ENCODE measurements around the gene RBM15. TPM values are rescaled to one million over a fixed set of nuclear protein-coding genes. Genes with fewer than 3 reads are reported as not detected.

The RBM15 gene
- total RNA-seq, 1 experiment from 2014 or later, result 32.1 TPM

GRCh38 chr1:110320168-110320518 is 19.0 kb upstream of the RBM15 start:
- CTCF ChIA-PET, result no interaction called here
- POLR2A ChIA-PET, result no interaction called here
- ATAC-seq, result no peak
- Histone ChIP-seq H3K27ac (ENCODE audit: low read length) (no peak overlapping the region), H3K36me3 (ENCODE audit: control insufficient read depth, insufficient read depth, low read length) (no peaks in the 10 kb centered on the region), H3K4me1 (ENCODE audit: control insufficient read depth, insufficient read depth, low read length) (no peaks in the 10 kb centered on the region), H3K9me3 (ENCODE audit: control insufficient read depth, insufficient read depth, low read depth, low read length) (no peaks in the 10 kb centered on the region; the same call in 1 of the 2 replicates), H3K27me3 (ENCODE audit: control insufficient read depth, insufficient read depth, low read length) (no peaks in the 10 kb centered on the region), H3K4me3 (ENCODE audit: low read depth in 2 of 2, low read length in 2 of 2) (no peak overlapping the region)
- no peak for TF ChIP-seq TCF7L2 (IDR thresholded peaks at IDR 0.05; ENCODE audit: low read depth, low read length)
- intact Hi-C loops (cut with micrococcal nuclease; ENCODE audit: unreplicated experiment) (no loop called here), in situ Hi-C loops (cut with HindIII; ENCODE audit: low pct_unique_long_range_greater_than_20kb, low sequenced_read_pairs) (no loop called here)
- no TSS peak for BruUV-seq (replicated peaks)
- DNase-seq (ENCODE audit: low read depth, low spot score), result no peak

GRCh38 chr1:110321045-110321444 is 18.1 kb upstream of the RBM15 start:
- intact Hi-C loops (cut with micrococcal nuclease; ENCODE audit: unreplicated experiment), result no loop called here
- no peaks in the 10 kb centered on the region for H3K27me3 ChIP-seq (ENCODE audit: control insufficient read depth, insufficient read depth, low read length)
- BruUV-seq (replicated peaks), result no TSS peak
- no peak for TF ChIP-seq CTCF (IDR thresholded peaks at IDR 0.05)
- no peak for TF ChIP-seq REST (IDR thresholded peaks at IDR 0.05; ENCODE audit: insufficient read depth in 1 of 2, low read depth in 2 of 2, low read length in 1 of 2)
- TF ChIP-seq POLR2AphosphoS5 (IDR thresholded peaks at IDR 0.05; ENCODE audit: low read depth, low read length), result no peak
- no peak for TF ChIP-seq SIN3A (IDR thresholded peaks at IDR 0.05; ENCODE audit: borderline replicate concordance, insufficient read depth, low read depth, low read length)
- TF ChIP-seq TCF7L2 (IDR thresholded peaks at IDR 0.05; ENCODE audit: low read depth, low read length), result no peak
- no peak for DNase-seq (ENCODE audit: low read depth, low spot score)
- no peak overlapping the region for H3K4me3 ChIP-seq (ENCODE audit: low read depth in 2 of 2, low read length in 2 of 2)
- CTCF ChIA-PET, result no interaction called here
- H3K4me1 ChIP-seq (ENCODE audit: control insufficient read depth, insufficient read depth, low read length), result no peaks in the 10 kb centered on the region
- no peaks in the 10 kb centered on the region for H3K36me3 ChIP-seq (ENCODE audit: control insufficient read depth, insufficient read depth, low read length)
- no peak for ATAC-seq
- in situ Hi-C loops (cut with HindIII; ENCODE audit: low pct_unique_long_range_greater_than_20kb, low sequenced_read_pairs), result no loop called here
- POLR2A ChIA-PET, result no interaction called here
- no peak overlapping the region for H3K27ac ChIP-seq (ENCODE audit: low read length)
- no peaks in the 10 kb centered on the region; the same call in 1 of the 2 replicates for H3K9me3 ChIP-seq (ENCODE audit: control insufficient read depth, insufficient read depth, low read depth, low read length)

GRCh38 chr1:110321846-110322245 is 17.3 kb upstream of the RBM15 start:
- no peaks in the 10 kb centered on the region for H3K4me1 ChIP-seq (ENCODE audit: control insufficient read depth, insufficient read depth, low read length)
- BruUV-seq (replicated peaks), result no TSS peak
- no peaks in the 10 kb centered on the region for H3K27me3 ChIP-seq (ENCODE audit: control insufficient read depth, insufficient read depth, low read length)
- ATAC-seq (no peak), DNase-seq (ENCODE audit: low read depth, low spot score) (no peak)
- H3K9me3 ChIP-seq (ENCODE audit: control insufficient read depth, insufficient read depth, low read depth, low read length), result no peaks in the 10 kb centered on the region; the same call in 1 of the 2 replicates
- H3K4me3 ChIP-seq (ENCODE audit: low read depth in 2 of 2, low read length in 2 of 2), result no peak overlapping the region
- no peak for TF ChIP-seq POLR2AphosphoS5 (IDR thresholded peaks at IDR 0.05; ENCODE audit: low read depth, low read length)
- TF ChIP-seq CTCF (IDR thresholded peaks at IDR 0.05), result no peak
- no peak for TF ChIP-seq SIN3A (IDR thresholded peaks at IDR 0.05; ENCODE audit: borderline replicate concordance, insufficient read depth, low read depth, low read length)
- no peak for TF ChIP-seq REST (IDR thresholded peaks at IDR 0.05; ENCODE audit: insufficient read depth in 1 of 2, low read depth in 2 of 2, low read length in 1 of 2)
- no peak for TF ChIP-seq TCF7L2 (IDR thresholded peaks at IDR 0.05; ENCODE audit: low read depth, low read length)
- H3K36me3 ChIP-seq (ENCODE audit: control insufficient read depth, insufficient read depth, low read length), result no peaks in the 10 kb centered on the region
- intact Hi-C loops (cut with micrococcal nuclease; ENCODE audit: unreplicated experiment) (no loop called here), in situ Hi-C loops (cut with HindIII; ENCODE audit: low pct_unique_long_range_greater_than_20kb, low sequenced_read_pairs) (no loop called here)
- CTCF ChIA-PET, result no interaction called here
- POLR2A ChIA-PET, result no interaction called here
- H3K27ac ChIP-seq (ENCODE audit: low read length), result peak overlapping the region; percentile 5; the same call in 1 of the 2 replicates
